HG03280 (cell line): Measurements from ENCODE around the gene VAV3.

Experiments used
- ATAC-seq: cut with Tn5 transposase; IDR thresholded peaks from one replicate; pipeline ENCODE4 v1.9.1; 2021; ENCODE audit warnings: mild to moderate bottlenecking, moderate library complexity; ENCODE audit not compliant: unreplicated experiment

VAV3 gene

DNA sequence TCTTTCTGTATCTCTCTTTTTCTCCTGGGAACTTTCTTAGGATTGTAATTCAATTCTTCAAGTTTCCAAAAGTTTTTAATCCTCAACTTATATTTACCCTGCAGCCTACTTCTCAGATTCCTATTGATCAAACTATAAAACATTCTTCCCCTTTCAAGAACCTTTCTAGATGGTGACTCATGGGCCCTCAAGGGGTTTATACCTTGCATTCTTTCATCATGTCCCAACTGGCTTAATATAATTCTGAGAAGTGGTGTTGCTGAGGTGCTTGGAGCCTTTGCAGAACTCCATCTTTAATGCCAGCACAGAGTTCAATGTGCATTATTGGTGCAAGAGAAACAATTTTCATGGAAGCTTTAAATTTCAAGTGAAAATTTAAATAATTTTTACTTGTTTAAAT, 273.4 kb downstream of the VAV3 start:
- ATAC-seq, result no peak

DNA sequence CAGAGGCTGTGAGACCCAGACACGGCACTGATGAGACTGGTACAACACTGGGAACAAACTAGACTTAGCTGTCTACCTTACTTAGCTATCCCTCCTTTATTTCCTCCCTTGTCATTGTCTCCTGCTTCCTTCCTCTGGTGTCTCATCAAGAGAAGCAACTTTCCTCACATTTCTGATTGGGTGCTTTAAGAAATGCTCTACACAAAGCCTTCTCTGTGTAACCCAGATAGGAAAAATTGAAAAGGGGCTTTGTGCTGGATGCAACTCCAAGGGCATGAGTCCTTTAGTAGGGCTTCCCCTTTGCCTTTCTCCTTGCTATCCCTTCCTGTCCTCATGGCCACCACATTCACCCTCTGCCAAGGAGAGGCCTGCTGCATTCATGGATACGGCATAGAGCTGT, 274.5 kb downstream of the VAV3 start:
- no peak for ATAC-seq

DNA sequence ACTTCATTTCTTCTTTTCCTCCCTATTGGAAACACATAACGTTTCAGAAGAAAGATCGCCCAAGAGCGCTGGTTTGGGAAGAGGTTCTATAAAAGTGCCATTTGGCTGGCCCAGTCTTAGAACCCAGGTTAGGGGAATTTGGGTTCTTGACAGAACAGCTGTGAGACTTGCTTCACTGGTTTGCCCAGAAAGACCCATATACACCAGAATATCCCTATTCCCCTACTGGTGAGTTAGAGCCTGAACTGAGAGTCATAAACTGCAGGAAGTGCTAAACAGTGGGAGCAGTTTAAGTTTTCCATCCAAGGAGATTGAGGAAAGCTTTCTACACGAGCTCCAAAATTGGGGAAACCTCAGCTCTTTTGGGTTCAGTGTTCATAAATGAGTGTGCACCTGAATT, 275.2 kb downstream of the VAV3 start:
- no peak for ATAC-seq

DNA sequence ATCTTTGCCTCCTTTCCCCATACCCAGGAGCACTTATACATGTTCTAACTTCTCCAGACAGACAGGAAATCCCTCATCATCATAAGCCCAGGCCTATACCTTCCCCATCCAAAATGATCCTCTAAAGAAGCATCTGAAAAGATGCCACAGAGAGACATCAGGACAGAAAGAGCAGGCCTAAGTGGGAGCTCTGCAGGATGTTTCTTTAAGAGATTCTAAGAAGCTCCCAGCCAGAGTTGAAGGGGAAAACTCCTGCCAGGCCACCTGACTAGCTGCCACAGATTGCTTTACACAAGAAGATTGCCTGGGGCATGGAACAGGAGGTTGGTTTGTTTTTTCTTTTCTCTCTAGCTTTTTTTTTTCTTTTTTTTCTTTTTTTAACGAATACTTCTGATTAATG, 275.8 kb downstream of the VAV3 start:
- ATAC-seq, result no peak

DNA sequence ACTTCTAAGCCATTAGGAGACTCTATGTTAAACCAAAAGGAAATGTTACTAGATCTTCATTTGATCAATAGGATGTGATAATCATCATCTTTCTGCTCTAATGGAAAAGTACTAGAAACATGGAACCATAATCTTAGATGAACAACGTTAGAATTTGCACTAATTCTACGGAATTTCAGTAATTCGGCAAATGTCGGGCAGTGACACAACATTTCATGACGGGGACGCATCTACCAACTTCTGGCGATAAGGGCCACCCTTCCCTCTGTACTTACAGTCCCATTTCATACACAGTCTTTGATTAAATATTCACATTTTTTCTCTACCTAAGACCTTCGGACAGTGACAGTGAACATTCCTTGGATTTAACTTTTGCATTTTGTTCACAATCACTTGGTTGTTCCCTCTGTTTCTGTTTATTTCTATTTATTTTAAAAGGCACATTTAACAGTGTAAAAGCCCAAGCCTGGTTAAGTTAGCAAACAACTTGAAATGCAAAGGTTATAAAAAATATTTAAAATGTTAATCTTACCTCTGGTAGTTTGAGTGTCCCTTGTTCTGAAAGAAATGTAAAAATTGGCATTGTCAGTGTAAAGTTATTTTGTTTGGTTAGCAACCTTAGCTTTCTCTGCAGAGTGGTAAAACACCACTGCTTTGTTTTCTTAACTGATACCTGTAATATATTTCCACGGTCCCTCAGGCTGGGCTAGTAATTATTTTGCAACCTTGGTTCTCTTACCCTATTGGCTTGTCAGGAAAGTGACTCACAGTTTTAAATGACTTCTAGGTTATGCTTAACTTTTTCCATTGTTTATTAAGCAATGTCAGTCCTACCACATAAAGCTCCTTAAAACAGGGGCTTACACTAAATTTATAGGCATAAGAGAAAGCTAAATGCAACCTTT, 276.9 kb downstream of the VAV3 start:
- ATAC-seq, result no peak

DNA sequence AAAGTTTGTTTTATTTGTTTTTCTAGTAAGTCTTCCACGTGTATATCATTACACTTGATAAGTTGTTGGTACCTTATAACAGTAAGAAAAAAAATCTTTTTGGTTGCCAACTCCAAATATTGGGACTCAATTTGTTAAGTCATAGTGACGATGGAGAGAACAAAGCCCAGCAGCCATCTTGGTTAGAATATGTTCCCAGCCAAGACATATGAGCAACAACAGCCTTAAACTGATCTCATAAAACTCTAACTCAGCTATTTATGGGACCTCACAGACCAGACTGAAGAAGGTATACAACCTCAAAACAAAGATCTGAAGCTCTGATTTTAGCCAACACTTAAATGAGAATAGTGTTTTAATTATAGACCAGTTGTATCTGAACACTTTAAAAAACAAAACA, 281.3 kb downstream of the VAV3 start:
- ATAC-seq, result no peak

DNA sequence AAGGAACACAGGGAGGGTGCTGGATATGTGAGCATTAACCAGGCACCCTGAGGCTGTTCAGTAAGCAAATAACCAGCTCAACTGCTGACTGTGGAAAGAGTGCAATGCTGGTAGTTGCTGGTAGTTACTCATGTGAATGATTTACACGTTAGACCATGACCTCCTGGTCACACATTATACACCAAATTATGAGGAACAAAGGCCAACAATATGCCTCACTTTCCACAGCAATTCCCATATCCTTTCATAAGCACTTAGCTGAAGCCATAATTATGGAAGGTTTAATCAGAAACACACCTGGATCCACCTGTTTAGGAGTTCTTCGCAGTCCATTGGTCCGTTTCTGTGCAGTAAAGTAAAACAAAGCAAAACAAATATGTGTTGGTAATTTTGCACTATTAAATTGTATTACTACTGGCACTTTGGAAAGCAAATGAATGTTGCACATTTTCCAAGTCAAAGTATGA, 281.8 kb downstream of the VAV3 start:
- ATAC-seq, result no peak

DNA sequence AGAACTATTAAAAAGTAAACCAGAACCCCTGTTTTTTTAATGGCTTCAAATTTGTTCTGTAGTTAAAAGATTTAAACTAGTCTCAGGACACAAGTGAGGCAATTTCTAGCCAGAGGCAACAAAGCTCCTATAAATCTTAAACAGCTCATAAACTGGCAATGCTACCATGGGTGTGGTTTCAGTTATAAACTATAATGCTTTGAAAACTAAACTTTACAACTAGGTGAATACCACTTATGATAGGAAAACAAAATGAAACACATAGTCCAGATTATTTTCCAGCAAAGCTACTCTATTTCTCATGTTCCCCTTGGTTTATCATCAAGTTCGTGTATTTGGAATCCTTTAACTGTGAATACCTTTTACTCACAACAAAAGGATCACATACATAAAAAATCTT, 282.5 kb downstream of the VAV3 start:
- ATAC-seq, result no peak

DNA sequence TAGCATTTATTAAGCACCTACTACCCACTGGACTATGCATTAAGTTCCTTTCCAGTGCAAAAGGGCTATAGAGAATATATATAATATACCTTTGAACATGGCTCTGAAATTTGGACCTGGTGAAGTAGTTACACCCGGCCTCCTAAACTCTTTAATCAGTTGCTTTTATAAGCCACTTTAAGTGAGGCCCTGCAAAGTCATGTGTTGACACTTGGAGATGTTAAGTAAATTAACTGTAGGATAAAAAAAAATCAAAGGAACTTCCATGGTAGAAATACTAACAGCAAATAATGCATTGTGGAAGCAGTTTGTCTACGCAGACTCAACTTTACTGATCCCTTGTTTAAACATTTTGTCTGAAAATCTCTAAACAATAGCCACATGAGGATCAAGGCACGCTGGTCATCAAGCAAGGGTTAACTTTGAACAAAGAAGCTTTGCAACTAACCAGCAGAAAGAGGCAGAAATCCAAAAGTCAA, 283.9 kb downstream of the VAV3 start:
- ATAC-seq, result no peak

DNA sequence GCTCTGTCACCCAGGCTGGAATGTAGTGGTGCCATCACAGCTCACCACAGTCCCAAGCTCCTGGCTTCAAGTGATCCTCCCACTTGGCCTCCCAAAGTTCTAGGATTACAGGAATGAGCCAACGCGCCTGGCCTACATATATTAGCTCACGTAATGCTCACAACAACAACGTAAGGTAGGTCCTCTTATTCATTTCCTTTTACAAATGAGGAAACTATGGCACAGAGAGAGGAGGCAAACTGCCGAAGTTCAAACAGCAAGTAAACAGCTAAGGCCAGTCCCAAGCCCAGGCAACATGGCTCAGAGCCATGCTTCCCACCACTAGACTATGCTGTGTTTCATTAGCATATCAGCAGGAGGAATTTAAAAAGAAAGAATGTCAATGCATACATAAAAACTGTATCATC, 284.4 kb downstream of the VAV3 start:
- ATAC-seq, result no peak

DNA sequence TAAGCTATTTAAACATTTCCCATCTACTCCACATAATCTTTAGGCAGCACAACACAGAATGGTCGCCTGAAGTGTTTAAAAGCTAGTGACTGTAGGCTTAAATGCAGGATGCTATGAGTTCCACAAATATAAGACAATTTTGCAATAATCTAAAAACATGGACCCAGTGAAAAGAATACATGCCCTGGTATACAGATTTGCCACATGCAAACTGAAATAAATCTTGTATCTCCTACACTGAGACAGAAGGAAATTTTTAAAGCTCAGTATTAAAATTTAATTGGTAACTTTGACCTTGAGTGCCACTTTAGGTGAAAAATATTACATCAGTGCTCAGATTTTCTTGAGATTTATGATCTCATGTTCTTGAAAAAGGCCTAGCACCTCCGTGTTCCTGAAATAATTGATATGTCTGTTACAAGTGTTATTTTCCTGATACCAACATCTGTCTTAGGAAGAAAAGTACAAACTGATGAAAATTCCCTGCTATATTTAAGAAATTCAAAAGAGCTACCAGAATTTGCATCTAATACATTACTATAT, 285.5 kb downstream of the VAV3 start:
- ATAC-seq, result no peak

DNA sequence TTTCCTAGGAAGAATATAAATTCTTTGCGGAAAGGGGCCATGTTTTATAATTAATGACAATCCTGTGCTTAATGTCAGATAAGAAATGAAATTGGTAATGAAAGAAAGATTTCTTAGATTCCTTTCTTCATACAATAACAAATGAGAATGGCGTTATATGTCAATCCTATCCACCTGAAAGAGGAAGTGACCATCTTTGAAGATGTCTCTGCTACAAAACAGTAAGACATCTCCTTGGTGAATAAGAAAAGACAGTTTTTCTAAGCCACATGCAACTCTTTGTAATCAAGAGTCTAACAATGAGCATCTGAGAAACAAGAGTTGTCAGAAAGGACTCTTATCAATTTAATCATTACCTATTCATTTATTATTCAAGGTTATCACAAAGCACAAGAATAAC, 286.0 kb downstream of the VAV3 start:
- no peak for ATAC-seq

DNA sequence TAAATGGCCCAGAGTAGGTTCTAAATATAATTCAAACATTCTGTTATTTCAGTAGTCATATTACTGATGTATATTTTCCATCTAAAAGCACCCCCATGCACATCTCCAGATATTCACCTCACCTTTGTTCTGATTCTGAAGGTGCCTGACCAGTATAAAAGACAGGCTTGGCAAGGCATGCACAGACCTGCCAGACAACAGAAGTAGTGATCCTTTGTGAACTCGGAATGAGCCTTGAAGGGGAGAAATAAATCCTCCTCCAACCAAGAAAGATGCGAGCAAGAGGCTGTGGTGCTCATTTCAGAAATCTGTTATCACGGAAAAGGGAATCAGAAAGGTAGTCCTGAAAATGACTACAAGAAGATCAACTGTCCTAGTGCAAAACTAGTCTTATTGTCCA, 287.3 kb downstream of the VAV3 start:
- no peak for ATAC-seq

DNA sequence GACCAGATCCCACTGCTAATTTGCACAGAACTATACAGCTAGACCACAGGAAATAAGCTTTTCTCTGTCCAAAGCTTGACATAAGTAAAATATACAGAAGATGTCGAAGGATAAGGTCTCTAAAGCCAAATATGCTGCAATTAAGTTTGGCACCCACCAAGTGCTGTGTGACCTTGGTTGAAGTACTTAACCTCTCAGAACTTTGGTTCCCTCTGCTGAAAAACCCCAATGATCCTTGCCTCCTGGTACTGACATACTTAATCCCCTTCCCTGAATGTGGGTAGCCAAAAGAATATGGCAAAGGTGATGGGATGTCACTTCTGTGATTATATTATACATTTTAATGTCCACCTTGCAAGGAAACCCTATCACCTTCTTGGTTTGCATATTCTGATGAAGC, 290.5 kb downstream of the VAV3 start:
- no peak for ATAC-seq

DNA sequence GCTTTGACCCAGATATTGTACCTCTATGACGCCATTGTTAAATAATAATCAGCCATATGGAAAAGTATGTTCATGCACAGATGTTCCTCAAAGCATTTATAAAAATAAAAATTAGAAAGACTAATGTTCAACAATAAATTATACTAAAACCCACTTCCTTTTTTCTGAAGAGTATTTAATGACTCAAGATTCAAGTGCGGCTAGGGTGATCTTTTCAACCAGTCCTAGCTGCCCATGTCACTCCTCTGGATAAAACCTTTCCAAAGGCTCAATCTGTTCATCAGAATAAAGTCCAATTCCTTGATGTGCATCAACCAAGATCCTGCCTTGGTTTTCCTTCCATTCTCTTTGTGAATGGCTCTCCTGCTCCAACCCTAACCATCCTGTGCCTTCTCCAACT, 292.0 kb downstream of the VAV3 start:
- no peak for ATAC-seq

DNA sequence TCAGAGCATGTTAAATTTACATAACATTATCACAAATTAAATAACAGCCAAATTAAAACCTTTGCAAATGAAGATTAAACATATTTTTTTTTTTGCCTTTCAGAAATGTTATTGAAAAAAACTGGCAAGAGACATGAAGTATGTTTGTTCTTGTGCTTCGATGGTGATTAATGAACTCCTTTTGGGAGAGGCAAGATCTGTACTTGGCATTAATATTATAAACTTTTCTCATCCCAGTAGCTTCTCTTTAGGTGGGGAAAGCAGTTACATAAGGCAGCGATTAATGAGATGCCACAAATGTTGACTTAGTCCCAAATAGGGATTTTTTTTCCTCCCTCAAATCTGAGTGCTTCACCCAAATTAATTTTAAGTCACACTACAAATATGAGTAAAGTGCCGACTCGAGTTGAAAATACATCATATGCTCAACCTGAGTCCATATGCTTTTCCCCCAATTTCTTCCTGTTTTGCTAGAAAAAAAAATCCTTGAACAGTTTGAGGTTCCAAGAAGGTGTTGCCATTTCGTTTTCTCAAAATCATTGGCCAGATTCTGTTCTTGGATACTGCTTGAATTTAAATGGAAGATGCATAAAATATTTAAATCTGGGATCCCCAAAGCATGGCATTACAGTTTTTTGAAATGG, 294.5 kb downstream of the VAV3 start:
- no peak for ATAC-seq

DNA sequence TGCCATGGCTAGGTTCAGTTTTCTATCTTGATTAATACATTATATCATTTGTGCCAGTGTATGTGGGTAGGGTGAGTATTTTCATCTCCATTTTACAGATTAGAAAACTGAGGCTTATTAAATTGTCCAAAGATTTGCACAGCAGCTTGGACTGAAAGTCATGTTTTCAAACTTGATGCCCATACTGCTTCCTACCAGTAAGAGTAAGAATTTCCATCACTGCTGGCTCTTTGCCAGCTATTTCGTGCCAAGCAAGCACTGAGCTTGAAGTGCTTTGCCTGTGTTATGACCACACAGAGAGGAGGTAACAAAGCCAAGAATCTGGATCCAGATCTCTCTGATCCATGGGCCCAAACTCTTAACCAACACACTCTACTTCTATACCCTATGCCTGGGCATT, 295.0 kb downstream of the VAV3 start:
- no peak for ATAC-seq

DNA sequence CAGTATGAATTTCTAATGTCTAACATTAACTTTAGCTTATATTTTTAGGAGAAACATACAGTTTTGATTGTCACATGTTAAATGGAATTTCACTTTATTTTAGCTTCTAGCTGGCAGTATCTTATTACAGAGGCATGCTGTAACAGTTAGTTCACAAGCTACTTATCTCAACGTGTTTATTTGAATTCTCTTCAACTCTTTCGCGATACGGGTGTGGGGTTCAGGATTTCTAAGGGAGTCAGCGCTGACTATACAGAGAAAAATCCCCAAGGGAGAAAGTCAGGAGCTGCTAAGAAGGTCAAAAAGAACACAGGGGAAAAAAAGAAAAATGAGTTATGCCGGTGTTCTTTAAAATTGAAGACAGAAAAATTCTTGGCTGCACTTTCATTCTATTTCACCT, 296.2 kb downstream of the VAV3 start:
- no peak for ATAC-seq

DNA sequence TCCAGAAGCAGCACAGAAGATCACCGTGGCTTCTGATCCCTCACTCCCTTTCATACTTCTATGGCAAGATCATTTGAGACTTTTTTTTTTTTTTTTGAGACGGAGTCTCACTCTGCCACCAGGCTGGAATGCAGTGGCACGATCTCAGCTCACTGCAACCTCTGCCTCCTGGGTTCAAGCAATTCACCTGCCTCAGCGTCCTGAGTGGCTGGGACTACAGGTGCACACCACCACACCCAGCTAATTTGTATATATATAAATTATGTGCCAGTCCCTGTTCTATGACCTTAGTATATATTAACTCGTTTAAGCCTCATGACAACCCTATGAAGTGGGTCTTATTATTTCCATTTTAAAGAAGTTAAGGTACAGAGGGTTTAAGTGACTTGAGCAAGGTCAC, 298.5 kb downstream of the VAV3 start:
- ATAC-seq, result no peak

DNA sequence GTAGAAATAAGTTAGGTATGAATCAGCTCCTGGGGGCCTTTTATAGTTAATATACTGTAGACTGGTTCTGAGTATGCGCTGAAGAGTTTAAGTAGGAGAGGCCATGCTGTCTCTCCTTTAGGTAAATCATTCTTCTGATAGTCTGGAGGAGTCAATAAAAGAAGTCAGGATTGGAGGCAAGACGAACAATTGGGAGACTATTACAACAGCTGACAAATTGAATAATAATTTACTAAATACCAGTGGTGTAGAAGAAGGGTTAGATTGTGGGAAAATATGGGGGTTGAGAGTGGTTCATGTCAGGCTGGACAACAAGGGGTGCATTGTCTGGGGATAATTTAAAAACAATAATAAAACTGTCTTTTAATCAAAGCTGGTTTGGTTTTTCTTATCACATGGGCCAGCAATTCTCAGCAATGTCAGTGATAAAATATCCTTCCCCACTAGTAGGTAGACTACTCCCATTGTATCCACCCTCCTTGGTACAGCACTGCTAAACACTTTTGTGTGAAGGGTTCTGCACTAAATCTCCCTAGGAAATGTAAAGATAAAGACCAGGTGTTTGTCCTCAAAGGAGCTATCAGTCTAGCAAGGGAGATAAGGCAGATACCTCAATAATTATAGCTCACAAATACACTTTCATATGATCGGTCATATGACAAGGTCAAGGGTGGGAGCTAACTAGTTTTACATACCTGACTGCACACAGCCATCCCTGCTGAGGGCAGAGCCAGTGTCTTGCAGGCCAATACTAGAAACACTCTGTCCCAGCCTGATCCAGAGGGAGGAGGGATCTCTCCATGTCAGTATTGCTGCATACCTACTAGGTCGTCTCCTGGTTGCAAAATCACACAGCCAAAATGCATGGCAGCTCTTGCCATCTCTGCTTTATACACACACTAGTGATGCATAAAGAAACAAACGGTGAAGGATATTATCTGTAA, 299.7 kb downstream of the VAV3 start:
- no peak for ATAC-seq

DNA sequence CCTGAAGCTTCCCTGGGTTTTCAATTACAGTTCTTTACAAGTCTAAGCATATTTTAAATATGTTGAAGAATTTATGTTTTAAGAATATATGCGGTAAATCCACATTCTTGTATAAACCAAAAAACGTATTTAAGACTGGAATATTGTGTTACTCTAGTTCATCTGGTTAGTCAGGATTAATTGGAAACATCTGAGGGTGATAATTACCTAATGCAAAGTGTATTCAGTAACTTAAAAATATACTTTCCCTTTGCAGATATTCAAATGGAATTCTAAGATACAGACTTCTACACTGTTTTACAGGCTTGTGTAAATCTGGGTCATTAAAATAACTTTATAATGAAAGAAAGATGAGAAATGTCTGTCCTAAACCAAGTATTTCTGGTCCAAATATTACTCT, 302.0 kb downstream of the VAV3 start:
- ATAC-seq, result no peak
